H1 (cell line): ENCODE measurements around the gene RAD9B.

Source experiments
- ASH2L ChIP-seq: fragments of 200-600, 300-600 bp; sonication (generic); IDR thresholded peaks from one replicate; pipeline ENCODE4 v1.7.1; 2017; ENCODE audit warnings: low read length
- CEBPB ChIP-seq: IDR thresholded peaks from 2 replicates; pipeline ENCODE4 v1.6.1; 2012; ENCODE audit warnings: low read depth, low read length
- CTCF ChIP-seq, 3 experiments: IDR thresholded peaks; 1 replicate in 2 of 3; 2 replicates in 1 of 3; pipeline versions ENCODE4 v1.5.1 to v1.6.1; 2011; ENCODE audit warnings: low read length in 3 of 3, mild to moderate bottlenecking in 3 of 3, inconsistent platforms in 2 of 3, low read depth in 1 of 3, moderate library complexity in 1 of 3; ENCODE audit not compliant: insufficient read depth in 1 of 3; ENCODE audit errors: control extremely low read depth in 1 of 3
- EZH2 ChIP-seq: fragments of 200-600 bp; sonication (generic); IDR thresholded peaks from 2 replicates; pipeline ENCODE4 v1.7.1; 2012; ENCODE audit warnings: low read depth, mild to moderate bottlenecking, moderate library complexity, low read length, inconsistent platforms; ENCODE audit not compliant: severe bottlenecking
- POLR2A ChIP-seq, 2 experiments: IDR thresholded peaks; 1 replicate in 1 of 2; 2 replicates in 1 of 2; pipeline ENCODE4 v1.6.1; 2011; ENCODE audit warnings: low read depth in 2 of 2, low read length in 2 of 2, mild to moderate bottlenecking in 2 of 2; ENCODE audit errors: control extremely low read depth in 1 of 2
- RAD21 ChIP-seq, 2 experiments: IDR thresholded peaks in 1 of 2; conservative IDR thresholded peaks in 1 of 2; 2 replicates each; pipeline ENCODE4 v1.6.1; 2011; ENCODE audit warnings: low read depth in 2 of 2, low read length in 2 of 2, improper control_type of control experiment in 1 of 2, inconsistent platforms in 1 of 2, mild to moderate bottlenecking in 1 of 2, moderate library complexity in 1 of 2
- TBP ChIP-seq: IDR thresholded peaks from 2 replicates; pipeline ENCODE4 v1.6.1; 2011; ENCODE audit warnings: low read depth, low read length, improper control_type of control experiment
- YY1 ChIP-seq: IDR thresholded peaks from 2 replicates; pipeline ENCODE4 v1.6.1; 2011; ENCODE audit warnings: low read depth, mild to moderate bottlenecking, low read length
- TF ChIP-seq, protein P1 (sequence below): IDR thresholded peaks from 2 replicates; pipeline ENCODE4 v1.6.1; 2011; ENCODE audit warnings: low read depth, mild to moderate bottlenecking, low read length; ENCODE audit not compliant: insufficient read depth
- TF ChIP-seq, protein P2 (sequence below): IDR thresholded peaks from 2 replicates; pipeline ENCODE4 v1.6.1; 2012; ENCODE audit warnings: inconsistent platforms

DNA sequence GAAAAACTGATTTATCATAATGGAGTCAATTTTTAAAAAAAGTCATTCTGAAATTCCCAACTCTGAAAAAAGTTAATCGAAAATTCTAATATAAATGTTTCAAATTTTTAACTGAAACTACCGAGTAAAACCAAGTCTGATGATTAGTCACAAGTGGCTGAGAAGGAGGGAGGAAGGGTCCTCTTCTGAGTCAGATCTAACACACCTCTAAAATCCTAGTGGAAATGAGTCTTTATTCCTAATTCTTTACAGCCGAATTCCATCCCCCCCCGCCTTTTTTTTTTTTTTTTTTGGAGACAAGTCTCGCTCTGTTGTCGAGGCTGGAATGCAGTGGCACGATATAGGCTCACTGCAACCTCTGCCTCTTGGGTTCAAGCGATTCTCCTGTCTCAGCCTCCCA, 37.9 kb downstream of the RAD9B start:
- TF ChIP-seq EZH2 (no peak), CTCF (IDR thresholded peaks at IDR 0.05; ENCODE audit: control extremely low read depth in 1 of 3, insufficient read depth in 1 of 3, low read depth in 1 of 3, low read length in 3 of 3) (no peak), POLR2A (IDR thresholded peaks at IDR 0.05; ENCODE audit: control extremely low read depth in 1 of 2, low read depth in 2 of 2, low read length in 2 of 2) (no peak), CEBPB (no peak), TBP (no peak), RAD21 (IDR thresholded peaks at IDR 0.05 in 1 of 2, conservative IDR thresholded peaks at IDR 0.05 in 1 of 2; ENCODE audit: low read depth in 2 of 2, low read length in 2 of 2) (no peak), ASH2L (no peak), YY1 (no peak)
- TF ChIP-seq, protein P1, sequence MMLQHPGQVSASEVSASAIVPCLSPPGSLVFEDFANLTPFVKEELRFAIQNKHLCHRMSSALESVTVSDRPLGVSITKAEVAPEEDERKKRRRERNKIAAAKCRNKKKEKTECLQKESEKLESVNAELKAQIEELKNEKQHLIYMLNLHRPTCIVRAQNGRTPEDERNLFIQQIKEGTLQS = no peak
- TF ChIP-seq, protein P2, sequence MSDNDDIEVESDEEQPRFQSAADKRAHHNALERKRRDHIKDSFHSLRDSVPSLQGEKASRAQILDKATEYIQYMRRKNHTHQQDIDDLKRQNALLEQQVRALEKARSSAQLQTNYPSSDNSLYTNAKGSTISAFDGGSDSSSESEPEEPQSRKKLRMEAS = no peak
